ENCODE measurements around the gene FBXO28.

FBXO28 gene

GRCh38 chr1:224067207-224067606 lies 46.7 kb upstream of the FBXO28 start:
- Histone ChIP-seq H3K36me3 (ENCODE audit: insufficient read depth, low read length) (no peaks in the 10 kb centered on the region), H3K4me2 (ENCODE audit: low read depth, low read length, poor library complexity, severe bottlenecking) (no peak overlapping the region), H3K9me2 (replicated peaks; ENCODE audit: low read depth, low read length) (no peaks in the 10 kb centered on the region), H3K9ac (ENCODE audit: low read depth, low read length, poor library complexity, severe bottlenecking) (no peak overlapping the region), H3K79me2 (ENCODE audit: insufficient read depth, low read length) (no peaks in the 10 kb centered on the region), H3K4me3 (ENCODE audit: low read length, poor library complexity, severe bottlenecking) (no peak overlapping the region), H3K27me3 (ENCODE audit: insufficient read depth, low read length, poor library complexity, severe bottlenecking) (no peaks in the 10 kb centered on the region), H3F3A (ENCODE audit: low read depth) (no peaks in the 10 kb centered on the region), H4K20me1 (ENCODE audit: insufficient read depth, low read length, poor library complexity, severe bottlenecking) (no peaks in the 10 kb centered on the region), H3K9me3 (ENCODE audit: insufficient read depth, low read depth, low read length) (no peaks in the 10 kb centered on the region), H2AFZ (ENCODE audit: low read length) (no peak overlapping the region), H3K4me1 (ENCODE audit: insufficient read depth, low read length, poor library complexity, severe bottlenecking) (no peaks in the 10 kb centered on the region)
- TF ChIP-seq EZH2phosphoT487 (IDR thresholded peaks at IDR 0.05; ENCODE audit: borderline replicate concordance) (no peak), CTCF (conservative IDR thresholded peaks at IDR 0.05; ENCODE audit: low read length) (no peak)

GRCh38 chr1:224067621-224068457 lies 46.1 kb upstream of the FBXO28 start:
- no peak overlapping the region for H2AFZ ChIP-seq (ENCODE audit: low read length)
- no peaks in the 10 kb centered on the region for H3K9me3 ChIP-seq (ENCODE audit: insufficient read depth, low read depth, low read length)
- no peaks in the 10 kb centered on the region for H3K36me3 ChIP-seq (ENCODE audit: insufficient read depth, low read length)
- no peaks in the 10 kb centered on the region for H3K9me2 ChIP-seq (replicated peaks; ENCODE audit: low read depth, low read length)
- H3K4me1 ChIP-seq (ENCODE audit: insufficient read depth, low read length, poor library complexity, severe bottlenecking): no peaks in the 10 kb centered on the region
- H3F3A ChIP-seq (ENCODE audit: low read depth): no peaks in the 10 kb centered on the region
- H3K79me2 ChIP-seq (ENCODE audit: insufficient read depth, low read length): no peaks in the 10 kb centered on the region
- TF ChIP-seq EZH2phosphoT487 (IDR thresholded peaks at IDR 0.05; ENCODE audit: borderline replicate concordance) (no peak), CTCF (conservative IDR thresholded peaks at IDR 0.05; ENCODE audit: low read length) (no peak)
- H4K20me1 ChIP-seq (ENCODE audit: insufficient read depth, low read length, poor library complexity, severe bottlenecking): no peaks in the 10 kb centered on the region
- no peak overlapping the region for H3K4me3 ChIP-seq (ENCODE audit: low read length, poor library complexity, severe bottlenecking)
- no peak overlapping the region for H3K4me2 ChIP-seq (ENCODE audit: low read depth, low read length, poor library complexity, severe bottlenecking)
- H3K27me3 ChIP-seq (ENCODE audit: insufficient read depth, low read length, poor library complexity, severe bottlenecking): no peaks in the 10 kb centered on the region
- no peak overlapping the region for H3K9ac ChIP-seq (ENCODE audit: low read depth, low read length, poor library complexity, severe bottlenecking)

GRCh38 chr1:224068458-224069072 lies 45.3 kb upstream of the FBXO28 start:
- no peaks in the 10 kb centered on the region for H3K9me3 ChIP-seq (ENCODE audit: insufficient read depth, low read depth, low read length)
- no peaks in the 10 kb centered on the region for H3K4me1 ChIP-seq (ENCODE audit: insufficient read depth, low read length, poor library complexity, severe bottlenecking)
- no peak for TF ChIP-seq EZH2phosphoT487 (IDR thresholded peaks at IDR 0.05; ENCODE audit: borderline replicate concordance)
- TF ChIP-seq CTCF (conservative IDR thresholded peaks at IDR 0.05; ENCODE audit: low read length): no peak
- no peaks in the 10 kb centered on the region for H3K36me3 ChIP-seq (ENCODE audit: insufficient read depth, low read length)
- no peaks in the 10 kb centered on the region for H3K79me2 ChIP-seq (ENCODE audit: insufficient read depth, low read length)
- H3K9me2 ChIP-seq (replicated peaks; ENCODE audit: low read depth, low read length): no peaks in the 10 kb centered on the region
- H3K9ac ChIP-seq (ENCODE audit: low read depth, low read length, poor library complexity, severe bottlenecking): no peak overlapping the region
- no peaks in the 10 kb centered on the region for H3K27me3 ChIP-seq (ENCODE audit: insufficient read depth, low read length, poor library complexity, severe bottlenecking)
- no peak overlapping the region for H2AFZ ChIP-seq (ENCODE audit: low read length)
- H4K20me1 ChIP-seq (ENCODE audit: insufficient read depth, low read length, poor library complexity, severe bottlenecking): no peaks in the 10 kb centered on the region
- H3F3A ChIP-seq (ENCODE audit: low read depth): no peaks in the 10 kb centered on the region
- H3K4me2 ChIP-seq (ENCODE audit: low read depth, low read length, poor library complexity, severe bottlenecking): no peak overlapping the region
- no peak overlapping the region for H3K4me3 ChIP-seq (ENCODE audit: low read length, poor library complexity, severe bottlenecking)
